ENCODE measurements around the gene TMEM121. TPM values are rescaled to one million over a fixed set of nuclear protein-coding genes. Genes with fewer than 3 reads are reported as not detected.

Gene TMEM121
- total RNA-seq, 1 experiment from 2014 or later, result not detected

GRCh38 chr14:105480807-105481801, 45.3 kb upstream of the TMEM121 start:
- H3K27me3 ChIP-seq (replicated peaks; ENCODE audit: control insufficient read depth, insufficient read depth, low read length), result no peaks in the 10 kb centered on the region; the same call in 1 of the 2 replicates
- H3K27me3 Mint-ChIP-seq (ENCODE audit: insufficient read depth, unreplicated experiment), result peaks cover 7% of the 10 kb centered on the region

GRCh38 chr14:105481886-105482457, 44.4 kb upstream of the TMEM121 start:
- intact Hi-C loops (cut with micrococcal nuclease; ENCODE audit: unreplicated experiment), result loop anchor here (1.0 to 2.0 kb wide), 2 partner anchors 7 to 111 kb away; no protein-coding TSS in a partner anchor
- H3K27me3 ChIP-seq (replicated peaks; ENCODE audit: control insufficient read depth, insufficient read depth, low read length), result no peaks in the 10 kb centered on the region; the same call in 1 of the 2 replicates
- no peaks in the 10 kb centered on the region for H3K36me3 ChIP-seq (ENCODE audit: control insufficient read depth, insufficient read depth, low read length)
- Mint-ChIP-seq H3K4me1 (ENCODE audit: low read depth, unreplicated experiment) (peaks cover 13% of the 10 kb centered on the region), H3K27ac (ENCODE audit: unreplicated experiment) (peak overlapping the region; percentile 96), H3K36me3 (ENCODE audit: insufficient read depth, unreplicated experiment) (peaks cover 7% of the 10 kb centered on the region), H3K9me3 (ENCODE audit: unreplicated experiment) (no peaks in the 10 kb centered on the region), H3K4me3 (ENCODE audit: unreplicated experiment) (peak overlapping the region; percentile 78), H3K27me3 (ENCODE audit: insufficient read depth, unreplicated experiment) (peaks cover 7% of the 10 kb centered on the region)
- peak; percentile 89 to 92 for DNase-seq
- H3K4me1 ChIP-seq, result peaks cover 31% of the 10 kb centered on the region
- no peak for TF ChIP-seq CTCF (IDR thresholded peaks at IDR 0.05; ENCODE audit: insufficient read depth in 1 of 2, low read depth in 1 of 2, low read length in 1 of 2, severe bottlenecking in 1 of 2, unreplicated experiment in 1 of 2)
- CTCF ChIA-PET, result interaction anchor here (1.9 kb wide), 1 partner anchor 8 kb away, joined by 57 read pairs; the partner anchor contains the start of gene TEDC1
- POLR2A ChIA-PET, result interaction anchor here (2.0 kb wide), 1 partner anchor 8 kb away, joined by 14 read pairs; no protein-coding TSS in a partner anchor
- peak overlapping the region; percentile 21 for H3K4me3 ChIP-seq (ENCODE audit: low read depth, low read length)
- no TSS peak for BruUV-seq (replicated peaks)
- H3K9me3 ChIP-seq, result no peaks in the 10 kb centered on the region

More at GRCh38 chr14:105480807-105481801, 45.3 kb upstream of the TMEM121 start:
- peaks cover 9% of the 10 kb centered on the region for H3K36me3 Mint-ChIP-seq (ENCODE audit: insufficient read depth, unreplicated experiment)
- peaks cover 13% of the 10 kb centered on the region for H3K4me1 Mint-ChIP-seq (ENCODE audit: low read depth, unreplicated experiment)
- Histone ChIP-seq H3K4me3 (ENCODE audit: low read depth, low read length) (peak overlapping the region; percentile 32), H3K9me3 (no peaks in the 10 kb centered on the region), H3K4me1 (peaks cover 26% of the 10 kb centered on the region), H3K36me3 (ENCODE audit: control insufficient read depth, insufficient read depth, low read length) (no peaks in the 10 kb centered on the region)
- no peaks in the 10 kb centered on the region for H3K9me3 Mint-ChIP-seq (ENCODE audit: unreplicated experiment)
- H3K4me3 Mint-ChIP-seq (ENCODE audit: unreplicated experiment), result peak overlapping the region; percentile 78
- peak; percentile 85 to 95 for DNase-seq
- H3K27ac Mint-ChIP-seq (ENCODE audit: unreplicated experiment), result peak overlapping the region; percentile 96
- intact Hi-C loops (cut with micrococcal nuclease; ENCODE audit: unreplicated experiment), result loop anchor here (1.0 to 2.0 kb wide), 2 partner anchors 8 to 110 kb away; no protein-coding TSS in a partner anchor
- POLR2A ChIA-PET, result interaction anchor here (1.0 to 2.0 kb wide), 3 partner anchors 9 to 180 kb away, joined by 4 to 14 read pairs (median 7); partner anchors contain the start of gene BRF1
- BruUV-seq (replicated peaks), result no TSS peak
- CTCF ChIA-PET, result interaction anchor here (0.5 to 1.9 kb wide), 19 partner anchors 9 to 729 kb away, joined by 3 to 57 read pairs (median 4); partner anchors contain the start of genes PACS2, SIVA1 and TEDC1
- peak; percentile 92 to 96 for TF ChIP-seq CTCF (IDR thresholded peaks at IDR 0.05; ENCODE audit: insufficient read depth in 1 of 2, low read depth in 1 of 2, low read length in 1 of 2, severe bottlenecking in 1 of 2, unreplicated experiment in 1 of 2)
